OCI-LY7 (cell line): ENCODE measurements around the gene TLE4.

ENCODE experiments used
- EZH2phosphoT487 ChIP-seq: fragments of 200-600 bp; sonication (generic); IDR thresholded peaks from 2 replicates; pipeline ENCODE4 v1.6.1; 2018; ENCODE audit warnings: low read depth, borderline replicate concordance, mild to moderate bottlenecking, mixed run types, antibody characterized with exemption, low read length, moderate library complexity, mixed read lengths
- TF ChIP-seq, protein P1 (sequence below): fragments of 200-600 bp; sonication (generic); conservative IDR thresholded peaks from 2 replicates; pipeline ENCODE4 v1.5.1; 2014; ENCODE audit warnings: mild to moderate bottlenecking, antibody characterized with exemption, low read length, moderate library complexity, mixed read lengths

DNA sequence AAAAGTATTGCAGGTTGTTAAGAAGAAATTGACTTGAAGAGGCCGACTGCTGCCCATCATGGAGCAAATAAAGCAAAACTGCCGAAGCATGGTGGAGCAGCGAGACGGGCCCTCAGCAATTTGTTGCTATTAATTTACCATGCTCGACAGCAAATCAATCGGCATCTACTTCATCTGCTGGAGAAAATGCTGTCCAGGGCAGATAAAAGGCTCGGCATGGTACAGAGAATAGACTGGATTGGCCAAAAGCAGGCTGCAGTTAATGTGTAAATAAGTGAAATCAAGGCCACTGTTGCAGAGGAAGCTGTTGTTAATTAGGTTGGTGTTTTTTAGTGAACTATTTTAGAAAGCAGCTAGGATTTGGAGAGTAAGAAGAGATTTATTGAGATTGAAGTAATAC lies 8.3 kb downstream of the TLE4 start:
- TF ChIP-seq, protein P1, sequence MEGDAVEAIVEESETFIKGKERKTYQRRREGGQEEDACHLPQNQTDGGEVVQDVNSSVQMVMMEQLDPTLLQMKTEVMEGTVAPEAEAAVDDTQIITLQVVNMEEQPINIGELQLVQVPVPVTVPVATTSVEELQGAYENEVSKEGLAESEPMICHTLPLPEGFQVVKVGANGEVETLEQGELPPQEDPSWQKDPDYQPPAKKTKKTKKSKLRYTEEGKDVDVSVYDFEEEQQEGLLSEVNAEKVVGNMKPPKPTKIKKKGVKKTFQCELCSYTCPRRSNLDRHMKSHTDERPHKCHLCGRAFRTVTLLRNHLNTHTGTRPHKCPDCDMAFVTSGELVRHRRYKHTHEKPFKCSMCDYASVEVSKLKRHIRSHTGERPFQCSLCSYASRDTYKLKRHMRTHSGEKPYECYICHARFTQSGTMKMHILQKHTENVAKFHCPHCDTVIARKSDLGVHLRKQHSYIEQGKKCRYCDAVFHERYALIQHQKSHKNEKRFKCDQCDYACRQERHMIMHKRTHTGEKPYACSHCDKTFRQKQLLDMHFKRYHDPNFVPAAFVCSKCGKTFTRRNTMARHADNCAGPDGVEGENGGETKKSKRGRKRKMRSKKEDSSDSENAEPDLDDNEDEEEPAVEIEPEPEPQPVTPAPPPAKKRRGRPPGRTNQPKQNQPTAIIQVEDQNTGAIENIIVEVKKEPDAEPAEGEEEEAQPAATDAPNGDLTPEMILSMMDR = no peak
- TF ChIP-seq EZH2phosphoT487 = no peak
